GM12878 (cell line): ENCODE results near the gene SBF1. TPM values are rescaled to one million over a fixed set of nuclear protein-coding genes. Genes with fewer than 3 reads are reported as not detected.

ENCODE experiments used
- ATAC-seq: fragments of 200-7000 bp; cut with Tn5 transposase; 3 replicates; pipeline ENCODE4 v1.9.1; 2020; ENCODE audit warnings: mild to moderate bottlenecking, moderate library complexity
- BruUV-seq: library from RNA; stranded (reverse); fragments of 400-500 nt; replicated peaks from 2 replicates; lab custom pipeline; 2021; lab: Mats Ljungman, UMichigan
- CTCF ChIA-PET: fragments of 300-600 bp; sonication (Branson Sonifier 250); formaldehyde crosslinking; extraction: SDS; loops from one replicate; lab custom pipeline; 2021; ENCODE audit warnings: inconsistent platforms; lab: Yijun Ruan, JAX
- POLR2A ChIA-PET: fragments of 350-600 bp; formaldehyde crosslinking; extraction: SDS; loops from one replicate; lab custom pipeline; 2021; ENCODE audit warnings: inconsistent platforms; lab: Charles Lee
- RAD21 ChIA-PET: fragments of 300-600 bp; sonication (Branson Sonifier 250); formaldehyde crosslinking; loops from one replicate; lab custom pipeline; 2023; ENCODE audit warnings: antibody characterized with exemption; ENCODE audit not compliant: unreplicated experiment; lab: Charles Lee
- SMC1A ChIA-PET: fragments of 300-600 bp; sonication (Branson Sonifier 250); formaldehyde crosslinking; loops from one replicate; lab custom pipeline; 2023; ENCODE audit not compliant: unreplicated experiment, uncharacterized antibody; lab: Charles Lee
- DNase-seq: peaks from one replicate; pipeline ENCODE4 v3.0.0-alpha.2; 2011; ENCODE audit warnings: low read depth, low spot score
- FAIRE-seq: peaks from 3 replicates; lab custom pipeline; 2011; peaks lifted over from hg19 to GRCh38; lab: Jason Lieb, UNC
- H2AFZ ChIP-seq: 2 replicates; pipeline ENCODE4 v1.6.0; 2011; ENCODE audit warnings: low read depth, low read length, control low read depth; ENCODE audit not compliant: control insufficient read depth
- H3K27ac ChIP-seq: 2 replicates; pipeline ENCODE4 v1.5.1; 2011; ENCODE audit warnings: control low read depth; ENCODE audit not compliant: control insufficient read depth, insufficient read depth
- H3K27me3 ChIP-seq, 2 experiments: replicated peaks in 1 of 2; 2 replicates each; pipeline versions ENCODE4 v1.6.0 to v1.6.1; 2011; ENCODE audit warnings: low read length in 1 of 2; ENCODE audit not compliant: control insufficient read depth in 2 of 2, insufficient read depth in 2 of 2
- H3K36me3 ChIP-seq, 2 experiments: 2 replicates each; pipeline ENCODE4 v1.5.1; 2011; ENCODE audit warnings: low read length in 1 of 2; ENCODE audit not compliant: control insufficient read depth in 2 of 2, insufficient read depth in 2 of 2
- H3K4me1 ChIP-seq: 2 replicates; pipeline ENCODE4 v1.6.1; 2011; ENCODE audit warnings: mild to moderate bottlenecking, low read length, moderate library complexity, mixed read lengths; ENCODE audit not compliant: control insufficient read depth, insufficient read depth
- H3K4me2 ChIP-seq: 2 replicates; pipeline ENCODE4 v1.6.0; 2011; ENCODE audit warnings: control low read depth; ENCODE audit not compliant: control insufficient read depth, insufficient read depth
- H3K4me3 ChIP-seq: fragments of 200-600 bp; sonication (generic); 2 replicates; pipeline ENCODE4 v1.5.1; 2016
- H3K79me2 ChIP-seq: 2 replicates; pipeline ENCODE4 v1.6.0; 2011; ENCODE audit warnings: low read length; ENCODE audit not compliant: control insufficient read depth, insufficient read depth
- H3K9ac ChIP-seq: 2 replicates; pipeline ENCODE4 v1.8.0; 2011; ENCODE audit warnings: low read length, control low read depth, mixed read lengths; ENCODE audit not compliant: control insufficient read depth, insufficient read depth
- H3K9me3 ChIP-seq: replicated peaks from 3 replicates; pipeline ENCODE4 v1.5.1; 2011; ENCODE audit warnings: mild to moderate bottlenecking, low read length; ENCODE audit not compliant: control insufficient read depth, insufficient read depth
- H4K20me1 ChIP-seq: 2 replicates; pipeline ENCODE4 v1.6.0; 2011; ENCODE audit not compliant: control insufficient read depth, insufficient read depth
- CHD2 ChIP-seq: IDR thresholded peaks from 2 replicates; pipeline ENCODE4 v1.6.1; 2011; ENCODE audit warnings: low read depth, low read length, improper control_type of control experiment, borderline replicate concordance
- CREB1 ChIP-seq: IDR thresholded peaks from 2 replicates; pipeline ENCODE4 v1.6.1; 2012; ENCODE audit warnings: low read depth, mild to moderate bottlenecking, inconsistent platforms
- FOXK2 ChIP-seq: fragments of 450-650 bp; IDR thresholded peaks from 2 replicates; pipeline ENCODE4 v1.6.1; 2017; ENCODE audit warnings: mild to moderate bottlenecking, moderate library complexity
- IRF4 ChIP-seq: IDR thresholded peaks from 2 replicates; pipeline ENCODE4 v1.6.1; 2011; ENCODE audit warnings: low read depth, low read length
- MXI1 ChIP-seq: fragments of 150-350 bp; IDR thresholded peaks from 2 replicates; pipeline ENCODE4 v1.6.1; 2011; ENCODE audit warnings: low read depth, mild to moderate bottlenecking, inconsistent platforms, low read length, improper control_type of control experiment
- MYC ChIP-seq: IDR thresholded peaks from 2 replicates; pipeline ENCODE4 v1.6.1; 2011; ENCODE audit warnings: mild to moderate bottlenecking, low read length, moderate library complexity, inconsistent platforms; ENCODE audit not compliant: insufficient read depth, insufficient replicate concordance, insufficient read length, severe bottlenecking
- RELA ChIP-seq: fragments of 450-650 bp; IDR thresholded peaks from 2 replicates; pipeline ENCODE4 v1.8.0; 2014; ENCODE audit warnings: borderline replicate concordance; ENCODE audit not compliant: partially characterized antibody
- SREBF2 ChIP-seq: IDR thresholded peaks from 2 replicates; pipeline ENCODE4 v1.6.1; 2012; ENCODE audit warnings: mild to moderate bottlenecking, low read length
- WGBS: methylation state at CpG from one replicate; pipeline ENCODE4 v1.1.6; 2016; ENCODE audit warnings: low lambda C conversion rate; ENCODE audit not compliant: insufficient replicate concordance, insufficient coverage; ENCODE audit errors: missing lambda C conversion rate; 5-methylcytosine and 5-hydroxymethylcytosine counted together
- in situ Hi-C: fragments of 300-500 bp; cut with MboI; formaldehyde crosslinking; loops from 9 replicates; pipeline ENCODE4 v1.14.3; 2018; ENCODE audit warnings: mixed read lengths
- intact Hi-C: fragments of 100-400 bp; cut with micrococcal nuclease; formaldehyde crosslinking; loops from one replicate; pipeline ENCODE4 v1.14.2; 2022; ENCODE audit not compliant: unreplicated experiment
- polyA plus RNA-seq, 11 experiments: library from polyadenylated mRNA; depleted of rRNA in 4 of 11; unstranded in 6 of 11; stranded (reverse) in 5 of 11; fragments of >200 nt; fragmentation: Nextera tagmentation in 4 of 11; fragmentation: Illumina TruSeq in 1 of 11; extraction: Ambion mirVana in 4 of 11; extraction: Trizol in 1 of 11; gene quantifications; 1 replicate in 1 of 11; 2 replicates in 10 of 11; pipeline versions ENCODE4 v1.2.1 to v1.2.3, GENCODE V29; 2011 to 2016; ENCODE audit warnings: inconsistent platforms in 2 of 11, missing spikeins in 2 of 11, low read depth in 1 of 11
- total RNA-seq, 4 experiments: library from RNA; depleted of rRNA in 3 of 4; stranded (reverse); fragments of >200 nt in 3 of 4; fragmentation: Illumina TruSeq in 1 of 4; extraction: Trizol in 1 of 4; gene quantifications; 2 replicates each; pipeline versions ENCODE4 v1.2.1 to v1.2.3, GENCODE V29; 2013 to 2021
- TF ChIP-seq, protein P1 (sequence below): fragments of 450-650 bp; IDR thresholded peaks from 2 replicates; pipeline ENCODE4 v1.6.1; 2017; ENCODE audit warnings: mild to moderate bottlenecking
- TF ChIP-seq, protein P2 (sequence below): fragments of 150-350 bp; IDR thresholded peaks from 2 replicates; pipeline ENCODE4 v1.6.1; 2014; ENCODE audit warnings: mild to moderate bottlenecking, low read depth, low read length
- TF ChIP-seq, protein P3 (sequence below): fragments of 450-650 bp; IDR thresholded peaks from 2 replicates; pipeline ENCODE4 v1.6.1; 2016; ENCODE audit warnings: mild to moderate bottlenecking
- TF ChIP-seq, protein P4 (sequence below): IDR thresholded peaks from 2 replicates; pipeline ENCODE4 v1.6.1; 2011; ENCODE audit warnings: mild to moderate bottlenecking, low read depth, low read length, moderate library complexity; ENCODE audit not compliant: insufficient replicate concordance

Gene SBF1
- total and polyA plus RNA-seq, 10 of the 15 experiments (the other 5 are each of a cell fraction or from before 2014, with no cell fraction given) = 0.23 to 95.0 (median 17.8) TPM

DNA sequence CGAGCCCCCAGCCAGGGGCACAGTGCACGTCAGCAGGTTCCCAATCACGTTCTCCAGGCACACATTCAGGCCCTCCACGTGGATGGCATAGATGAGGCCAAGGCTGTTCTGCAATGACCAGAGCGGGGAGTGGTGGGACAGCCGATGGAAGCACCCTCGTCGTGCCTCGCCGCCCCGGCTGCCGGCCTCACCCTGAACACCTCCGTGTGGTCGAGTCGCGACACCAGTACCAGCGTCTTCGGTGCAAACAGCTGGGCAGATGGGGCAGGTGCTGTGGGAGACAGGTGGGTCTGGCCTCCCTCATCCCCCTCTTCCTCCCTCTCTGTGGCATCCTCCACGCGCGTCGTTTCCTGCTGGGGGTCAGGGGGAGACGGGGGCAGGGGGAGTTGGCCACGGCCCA is 7.5 kb downstream of the SBF1 start:
- CTCF ChIA-PET = no interaction called here
- DNase-seq = no peak
- SMC1A ChIA-PET = no interaction called here

More for the DNA sequence above, 7.5 kb downstream of the SBF1 start:
- TF ChIP-seq IRF4 = no peak
- no peak for TF ChIP-seq RELA
- no peak for TF ChIP-seq FOXK2
- TF ChIP-seq, protein P1, sequence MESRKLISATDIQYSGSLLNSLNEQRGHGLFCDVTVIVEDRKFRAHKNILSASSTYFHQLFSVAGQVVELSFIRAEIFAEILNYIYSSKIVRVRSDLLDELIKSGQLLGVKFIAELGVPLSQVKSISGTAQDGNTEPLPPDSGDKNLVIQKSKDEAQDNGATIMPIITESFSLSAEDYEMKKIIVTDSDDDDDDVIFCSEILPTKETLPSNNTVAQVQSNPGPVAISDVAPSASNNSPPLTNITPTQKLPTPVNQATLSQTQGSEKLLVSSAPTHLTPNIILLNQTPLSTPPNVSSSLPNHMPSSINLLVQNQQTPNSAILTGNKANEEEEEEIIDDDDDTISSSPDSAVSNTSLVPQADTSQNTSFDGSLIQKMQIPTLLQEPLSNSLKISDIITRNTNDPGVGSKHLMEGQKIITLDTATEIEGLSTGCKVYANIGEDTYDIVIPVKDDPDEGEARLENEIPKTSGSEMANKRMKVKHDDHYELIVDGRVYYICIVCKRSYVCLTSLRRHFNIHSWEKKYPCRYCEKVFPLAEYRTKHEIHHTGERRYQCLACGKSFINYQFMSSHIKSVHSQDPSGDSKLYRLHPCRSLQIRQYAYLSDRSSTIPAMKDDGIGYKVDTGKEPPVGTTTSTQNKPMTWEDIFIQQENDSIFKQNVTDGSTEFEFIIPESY = no peak
- TF ChIP-seq MYC = no peak
- TF ChIP-seq, protein P2, sequence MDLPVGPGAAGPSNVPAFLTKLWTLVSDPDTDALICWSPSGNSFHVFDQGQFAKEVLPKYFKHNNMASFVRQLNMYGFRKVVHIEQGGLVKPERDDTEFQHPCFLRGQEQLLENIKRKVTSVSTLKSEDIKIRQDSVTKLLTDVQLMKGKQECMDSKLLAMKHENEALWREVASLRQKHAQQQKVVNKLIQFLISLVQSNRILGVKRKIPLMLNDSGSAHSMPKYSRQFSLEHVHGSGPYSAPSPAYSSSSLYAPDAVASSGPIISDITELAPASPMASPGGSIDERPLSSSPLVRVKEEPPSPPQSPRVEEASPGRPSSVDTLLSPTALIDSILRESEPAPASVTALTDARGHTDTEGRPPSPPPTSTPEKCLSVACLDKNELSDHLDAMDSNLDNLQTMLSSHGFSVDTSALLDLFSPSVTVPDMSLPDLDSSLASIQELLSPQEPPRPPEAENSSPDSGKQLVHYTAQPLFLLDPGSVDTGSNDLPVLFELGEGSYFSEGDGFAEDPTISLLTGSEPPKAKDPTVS = no peak
- TF ChIP-seq, protein P3, sequence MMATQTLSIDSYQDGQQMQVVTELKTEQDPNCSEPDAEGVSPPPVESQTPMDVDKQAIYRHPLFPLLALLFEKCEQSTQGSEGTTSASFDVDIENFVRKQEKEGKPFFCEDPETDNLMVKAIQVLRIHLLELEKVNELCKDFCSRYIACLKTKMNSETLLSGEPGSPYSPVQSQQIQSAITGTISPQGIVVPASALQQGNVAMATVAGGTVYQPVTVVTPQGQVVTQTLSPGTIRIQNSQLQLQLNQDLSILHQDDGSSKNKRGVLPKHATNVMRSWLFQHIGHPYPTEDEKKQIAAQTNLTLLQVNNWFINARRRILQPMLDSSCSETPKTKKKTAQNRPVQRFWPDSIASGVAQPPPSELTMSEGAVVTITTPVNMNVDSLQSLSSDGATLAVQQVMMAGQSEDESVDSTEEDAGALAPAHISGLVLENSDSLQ = no peak
- TF ChIP-seq CHD2 = no peak
- no peak for TF ChIP-seq CREB1
- TF ChIP-seq, protein P4, sequence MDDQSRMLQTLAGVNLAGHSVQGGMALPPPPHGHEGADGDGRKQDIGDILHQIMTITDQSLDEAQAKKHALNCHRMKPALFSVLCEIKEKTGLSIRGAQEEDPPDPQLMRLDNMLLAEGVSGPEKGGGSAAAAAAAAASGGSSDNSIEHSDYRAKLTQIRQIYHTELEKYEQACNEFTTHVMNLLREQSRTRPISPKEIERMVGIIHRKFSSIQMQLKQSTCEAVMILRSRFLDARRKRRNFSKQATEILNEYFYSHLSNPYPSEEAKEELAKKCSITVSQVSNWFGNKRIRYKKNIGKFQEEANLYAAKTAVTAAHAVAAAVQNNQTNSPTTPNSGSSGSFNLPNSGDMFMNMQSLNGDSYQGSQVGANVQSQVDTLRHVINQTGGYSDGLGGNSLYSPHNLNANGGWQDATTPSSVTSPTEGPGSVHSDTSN = no peak
- no peak for TF ChIP-seq SREBF2
- TF ChIP-seq MXI1 = no peak
- BruUV-seq = no TSS peak
- in situ Hi-C loops = no loop called here
- no peak for FAIRE-seq
- Histone ChIP-seq H3K27ac (no peak overlapping the region), H3K4me2 (no peak overlapping the region), H3K36me3 (peaks cover 13 to 41% of the 10 kb centered on the region in 2 experiments), H3K9me3 (no peaks in the 10 kb centered on the region), H3K9ac (no peak overlapping the region), H3K4me3 (no peak overlapping the region), H4K20me1 (no peaks in the 10 kb centered on the region), H3K4me1 (peaks cover 35% of the 10 kb centered on the region), H3K27me3 (no peaks in the 10 kb centered on the region), H2AFZ (no peak overlapping the region), H3K79me2 (peaks cover 34% of the 10 kb centered on the region)
- ATAC-seq = no peak
- ChIA-PET POLR2A (no interaction called here), RAD21 (no interaction called here)
- intact Hi-C loops = no loop called here
- 98% methylated on average over 17 of the region's 24 CpGs for WGBS
